HG02588 (cell line): ENCODE results near the gene PAIP2.
"Not testable (repeated sequence)": the region's sequence is repeated elsewhere in the genome, so short reads cannot be mapped to it uniquely, and the experiment has no call there.

ENCODE experiments used
- ATAC-seq: cut with Tn5 transposase; IDR thresholded peaks from one replicate; pipeline ENCODE4 v1.9.1; 2021; ENCODE audit warnings: mild to moderate bottlenecking, moderate library complexity; ENCODE audit not compliant: unreplicated experiment

PAIP2 gene

DNA sequence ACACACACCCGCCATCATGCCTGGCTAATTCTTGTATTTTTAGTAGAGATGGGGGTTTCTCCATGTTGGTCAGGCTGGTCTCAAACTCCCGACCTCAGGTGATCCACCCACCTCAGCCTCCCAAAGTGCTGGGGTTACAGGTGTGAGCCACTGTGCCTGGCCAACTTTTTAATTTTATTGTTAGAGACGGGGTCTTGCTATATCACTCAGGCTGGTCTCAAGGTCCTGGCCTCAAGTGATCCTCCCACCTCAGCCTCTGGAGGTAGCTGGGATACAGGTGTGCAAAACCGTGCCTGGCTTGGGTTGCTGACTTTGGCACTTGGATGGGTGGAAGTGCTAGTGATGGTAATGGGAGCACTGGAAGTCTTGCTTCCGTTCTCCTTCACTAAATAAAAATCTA lies 67.5 kb downstream of the PAIP2 start:
- not testable (repeated sequence) for ATAC-seq

GRCh38 chr5:139410121-139410992 lies 68.7 kb downstream of the PAIP2 start:
- ATAC-seq: no peak

DNA sequence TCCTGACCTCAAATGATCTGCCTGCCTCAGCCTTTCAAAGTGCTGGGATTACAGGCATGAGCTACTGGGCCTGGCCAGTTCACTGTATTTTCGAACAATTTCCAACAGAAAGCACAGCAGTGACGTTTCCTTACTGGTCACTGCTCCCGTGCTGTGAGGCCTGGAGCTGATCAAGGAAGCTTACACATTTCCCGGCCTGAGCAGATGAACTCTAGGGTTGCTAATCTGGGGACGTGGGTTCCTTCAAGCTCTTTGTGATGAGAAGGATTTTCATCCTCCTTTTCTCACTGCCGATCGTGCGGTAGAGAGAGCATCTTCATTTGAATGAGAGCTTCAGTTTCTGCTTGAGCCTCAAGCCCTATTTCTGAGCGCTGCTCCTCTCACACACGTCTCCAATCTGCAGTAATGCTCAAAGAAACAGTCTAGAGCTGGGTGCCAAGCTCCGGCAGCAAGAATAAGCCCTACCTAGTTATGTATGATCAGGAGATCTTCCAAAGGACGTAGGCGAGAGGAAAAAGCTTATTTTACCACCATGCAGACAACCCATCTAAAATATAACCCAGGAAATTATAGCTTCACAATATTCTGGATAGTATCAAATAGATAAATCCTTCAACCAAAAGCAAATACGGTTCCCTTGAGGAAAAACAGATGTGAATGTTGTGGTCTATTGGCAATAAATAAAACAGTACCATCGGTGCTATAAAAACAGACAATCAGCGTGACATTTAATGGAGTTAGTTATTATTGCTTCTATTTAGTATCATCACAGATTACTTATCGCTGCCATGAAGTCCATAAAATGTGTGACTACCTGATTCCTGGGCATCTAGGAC lies 69.6 kb downstream of the PAIP2 start:
- no peak for ATAC-seq

GRCh38 chr5:139413153-139413552 lies 71.5 kb downstream of the PAIP2 start:
- no peak for ATAC-seq

GRCh38 chr5:139413963-139414362 lies 72.3 kb downstream of the PAIP2 start:
- no peak for ATAC-seq

DNA sequence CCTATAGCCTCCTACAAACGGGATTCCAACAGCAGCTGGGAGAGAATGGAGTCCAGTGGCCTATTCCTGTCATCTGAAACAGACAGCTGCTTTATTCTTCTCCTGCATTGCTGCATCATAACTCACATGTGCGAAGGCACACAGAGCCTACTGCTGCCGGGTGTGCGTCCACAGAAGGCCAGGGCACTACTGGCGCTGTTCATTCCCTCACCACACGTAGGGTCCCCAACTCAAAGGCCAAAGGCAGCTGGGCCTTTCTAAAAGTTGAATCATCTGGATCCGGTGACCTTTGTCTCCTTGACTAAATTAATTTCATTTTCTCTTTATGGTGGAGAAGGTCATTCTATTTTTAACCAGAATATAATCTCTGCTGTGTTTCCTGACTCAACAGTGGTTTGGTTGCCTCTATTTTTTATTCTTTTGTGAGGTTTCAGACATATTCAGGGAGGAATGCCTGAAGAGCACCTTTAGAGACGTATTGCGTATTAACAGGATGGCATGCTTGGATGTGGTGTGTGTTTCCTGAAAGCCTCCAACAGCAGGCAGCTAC lies 73.0 kb downstream of the PAIP2 start:
- ATAC-seq: no peak

- no peak for ATAC-seq
These were observed 73.7 kb downstream of the PAIP2 start for GRCh38 chr5:139415221-139415861.

DNA sequence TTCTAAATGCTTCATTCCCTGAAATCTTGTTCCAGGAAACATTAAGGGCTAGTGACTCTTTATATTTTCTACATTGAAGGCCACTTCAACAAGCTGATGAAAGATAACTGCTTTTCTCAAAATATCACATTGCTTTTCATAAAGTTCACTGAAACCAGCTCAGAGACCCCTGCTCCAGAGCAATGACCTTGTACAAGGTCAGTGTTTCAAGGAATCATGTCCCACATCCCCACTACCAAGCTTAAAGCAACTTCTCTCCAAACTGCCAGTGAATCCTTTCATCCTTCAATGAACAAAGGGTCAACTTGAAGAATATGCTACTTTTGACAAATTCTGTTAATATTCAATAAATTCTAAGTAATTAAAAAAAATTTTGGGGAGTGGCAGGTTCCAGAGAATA lies 74.2 kb downstream of the PAIP2 start:
- no peak for ATAC-seq

GRCh38 chr5:139416651-139417050 lies 75.0 kb downstream of the PAIP2 start:
- no peak for ATAC-seq

DNA sequence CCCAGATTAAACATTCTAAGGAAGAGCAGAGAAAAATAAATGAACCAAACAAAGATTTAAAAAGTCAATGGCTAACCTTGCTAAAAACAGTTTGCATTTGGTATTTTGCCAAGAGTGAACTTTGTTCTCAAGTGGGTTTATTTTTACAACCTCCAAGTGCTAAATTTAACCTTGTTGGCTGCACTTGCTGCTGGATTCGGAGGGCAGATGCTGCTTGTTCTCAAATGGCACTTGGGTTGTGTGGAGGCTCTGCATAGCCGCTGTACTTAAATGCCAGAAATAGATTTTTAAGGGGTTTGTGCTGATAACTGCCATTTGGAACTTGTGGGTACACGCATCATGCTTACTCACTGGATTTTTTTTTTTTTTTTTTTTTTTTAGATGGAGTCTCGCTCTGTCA lies 75.6 kb downstream of the PAIP2 start:
- no peak for ATAC-seq

GRCh38 chr5:139418793-139419192 lies 77.1 kb downstream of the PAIP2 start:
- no peak for ATAC-seq
